ENCODE results near the gene TSC1. TPM values are rescaled to one million over a fixed set of nuclear protein-coding genes. Genes with fewer than 3 reads are reported as not detected.

TSC1 gene
- total RNA-seq, 2 experiments from 2014 or later: 23.9 to 28.6 TPM

GRCh38 chr9:132885720-132886333, 58.6 kb downstream of the TSC1 start:
- Mint-ChIP-seq H3K27me3 (no peaks in the 10 kb centered on the region), H3K4me3 (no peak overlapping the region), H3K36me3 (ENCODE audit: low read depth) (no peaks in the 10 kb centered on the region), H3K27ac (no peak overlapping the region), H3K4me1 (peaks cover 9% of the 10 kb centered on the region), H3K9me3 (ENCODE audit: low read depth) (no peaks in the 10 kb centered on the region)
- DNase-seq (no peak), ATAC-seq (no peak)
- CTCF ChIA-PET: interaction anchor here (0.6 kb wide), 1 partner anchor 16 kb away, joined by 3 read pairs; no protein-coding TSS in a partner anchor
- intact Hi-C loops (cut with DNase I, micrococcal nuclease): no loop called here
- POLR2A ChIA-PET: no interaction called here

GRCh38 chr9:132883349-132884294, 60.8 kb downstream of the TSC1 start:
- CTCF ChIA-PET: no interaction called here
- no peaks in the 10 kb centered on the region for H3K27me3 Mint-ChIP-seq
- ATAC-seq (no peak), DNase-seq (no peak)
- H3K4me1 Mint-ChIP-seq: peaks cover 18% of the 10 kb centered on the region
- H3K4me3 Mint-ChIP-seq: no peak overlapping the region
- intact Hi-C loops (cut with DNase I, micrococcal nuclease): no loop called here
- POLR2A ChIA-PET: no interaction called here
- no peaks in the 10 kb centered on the region for H3K36me3 Mint-ChIP-seq (ENCODE audit: low read depth)
- H3K27ac Mint-ChIP-seq: no peak overlapping the region
- no peaks in the 10 kb centered on the region for H3K9me3 Mint-ChIP-seq (ENCODE audit: low read depth)

GRCh38 chr9:132882616-132883015, 61.8 kb downstream of the TSC1 start:
- Mint-ChIP-seq H3K27me3 (no peaks in the 10 kb centered on the region), H3K4me3 (no peak overlapping the region), H3K36me3 (ENCODE audit: low read depth) (no peaks in the 10 kb centered on the region), H3K4me1 (peaks cover 17% of the 10 kb centered on the region), H3K9me3 (ENCODE audit: low read depth) (no peaks in the 10 kb centered on the region), H3K27ac (peak overlapping the region; percentile 26)
- DNase-seq (no peak), ATAC-seq (no peak)
- intact Hi-C loops (cut with DNase I, micrococcal nuclease): no loop called here
- ChIA-PET POLR2A (no interaction called here), CTCF (no interaction called here)

- Mint-ChIP-seq H3K9me3 (ENCODE audit: low read depth) (no peaks in the 10 kb centered on the region), H3K27ac (no peak overlapping the region), H3K36me3 (ENCODE audit: low read depth) (no peaks in the 10 kb centered on the region), H3K4me1 (peaks cover 17% of the 10 kb centered on the region), H3K4me3 (no peak overlapping the region), H3K27me3 (no peaks in the 10 kb centered on the region)
- no peak for DNase-seq
- CTCF ChIA-PET: interaction anchor here (0.6 kb wide), 1 partner anchor 1260 kb away, joined by 3 read pairs; no protein-coding TSS in a partner anchor
- POLR2A ChIA-PET: no interaction called here
- intact Hi-C loops (cut with DNase I, micrococcal nuclease): no loop called here
- no peak for ATAC-seq
These were observed 62.6 kb downstream of the TSC1 start for GRCh38 chr9:132881826-132882225.

GRCh38 chr9:132880324-132880661, 64.1 kb downstream of the TSC1 start:
- DNase-seq (no peak), ATAC-seq (no peak)
- no peaks in the 10 kb centered on the region for H3K27me3 Mint-ChIP-seq
- peaks cover 17% of the 10 kb centered on the region for H3K4me1 Mint-ChIP-seq
- no peaks in the 10 kb centered on the region for H3K36me3 Mint-ChIP-seq (ENCODE audit: low read depth)
- H3K9me3 Mint-ChIP-seq (ENCODE audit: low read depth): no peaks in the 10 kb centered on the region
- POLR2A ChIA-PET: interaction anchor here (0.6 kb wide), 1 partner anchor 874 kb away, joined by 3 read pairs; no protein-coding TSS in a partner anchor
- intact Hi-C loops (cut with DNase I, micrococcal nuclease): no loop called here
- H3K27ac Mint-ChIP-seq: no peak overlapping the region
- no peak overlapping the region for H3K4me3 Mint-ChIP-seq
- CTCF ChIA-PET: interaction anchor here (0.6 to 1.6 kb wide), 5 partner anchors 10 to 111 kb away, joined by 3 to 6 read pairs (median 3); no protein-coding TSS in a partner anchor

- DNase-seq: no peak
- Mint-ChIP-seq H3K27ac (peak overlapping the region; percentile 13), H3K4me3 (peak overlapping the region; percentile 73), H3K27me3 (no peaks in the 10 kb centered on the region), H3K4me1 (peaks cover 17% of the 10 kb centered on the region), H3K36me3 (ENCODE audit: low read depth) (no peaks in the 10 kb centered on the region), H3K9me3 (ENCODE audit: low read depth) (no peaks in the 10 kb centered on the region)
- intact Hi-C loops (cut with DNase I, micrococcal nuclease): loop anchor here in 1 of 2 experiments (2.0 to 10.0 kb wide), 3 partner anchors 458 to 495 kb away; partner anchors contain the start of genes STKLD1, SURF4, SURF6 and TTF1
- ChIA-PET POLR2A (interaction anchor here (0.6 kb wide), 1 partner anchor 873 kb away, joined by 3 read pairs; no protein-coding TSS in a partner anchor), CTCF (interaction anchor here (0.7 to 1.6 kb wide), 5 partner anchors 22 to 110 kb away, joined by 3 to 9 read pairs (median 4); no protein-coding TSS in a partner anchor)
- no peak for ATAC-seq
These were observed 64.7 kb downstream of the TSC1 start for GRCh38 chr9:132879457-132880323.

GRCh38 chr9:132878695-132879456, 65.5 kb downstream of the TSC1 start, which contains the start of gene SPACA9:
Gene SPACA9 (plus strand): TSS chr9:132878898. CDS start chr9:132883948, 5,050 bp downstream.
- Mint-ChIP-seq H3K27ac (peak within 1 kb of the TSS; percentile 13), H3K4me3 (peak within 1 kb of the TSS; percentile 73), H3K9me3 (ENCODE audit: low read depth) (no peaks in the 10 kb centered on the region), H3K4me1 (peaks cover 17% of the 10 kb centered on the region), H3K36me3 (ENCODE audit: low read depth) (no peaks in the 10 kb centered on the region), H3K27me3 (no peaks in the 10 kb centered on the region)
- ChIA-PET POLR2A (no interaction called here), CTCF (interaction anchor here (1.3 kb wide), 1 partner anchor 23 kb away, joined by 9 read pairs; no protein-coding TSS in a partner anchor)
- ATAC-seq (peak; percentile 45), DNase-seq (peak; percentile 61)
- intact Hi-C loops (cut with DNase I, micrococcal nuclease): loop anchor here in 1 of 2 experiments (1.0 to 10.0 kb wide), 8 partner anchors 23 to 800 kb away; partner anchors contain the start of genes GTF3C4, MED27, STKLD1 and SURF4

- Mint-ChIP-seq H3K27ac (peak within 1 kb of the TSS; percentile 13), H3K27me3 (no peaks in the 10 kb centered on the region), H3K36me3 (ENCODE audit: low read depth) (no peaks in the 10 kb centered on the region), H3K4me3 (peak within 1 kb of the TSS; percentile 73), H3K9me3 (ENCODE audit: low read depth) (no peaks in the 10 kb centered on the region), H3K4me1 (peaks cover 21% of the 10 kb centered on the region)
- ChIA-PET CTCF (interaction anchor here (0.7 to 1.3 kb wide), 3 partner anchors 24 to 27 kb away, joined by 3 to 9 read pairs (median 3); no protein-coding TSS in a partner anchor), POLR2A (no interaction called here)
- intact Hi-C loops (cut with DNase I, micrococcal nuclease): loop anchor here in 1 of 2 experiments (1.0 to 10.0 kb wide), 8 partner anchors 24 to 799 kb away; partner anchors contain the start of genes GTF3C4, MED27, STKLD1 and SURF4
- peak; percentile 76 for ATAC-seq
- peak; percentile 86 for DNase-seq
These were observed 66.4 kb downstream of the TSC1 start, which contains the start of gene AK8 for GRCh38 chr9:132877824-132878694. Gene AK8 (minus strand): TSS chr9:132878284. CDS start chr9:132878255, 29 bp downstream.

GRCh38 chr9:132877458-132877823, 67.0 kb downstream of the TSC1 start:
- Mint-ChIP-seq H3K36me3 (ENCODE audit: low read depth) (no peaks in the 10 kb centered on the region), H3K4me3 (peak overlapping the region; percentile 73)
- intact Hi-C loops (cut with DNase I, micrococcal nuclease): loop anchor here in 1 of 2 experiments (5.0 to 10.0 kb wide), 2 partner anchors 460 to 497 kb away; partner anchors contain the start of genes STKLD1, SURF4 and SURF6

More at GRCh38 chr9:132877458-132877823, 67.0 kb downstream of the TSC1 start:
- no peak for DNase-seq
- Mint-ChIP-seq H3K9me3 (ENCODE audit: low read depth) (no peaks in the 10 kb centered on the region), H3K27ac (no peak overlapping the region), H3K4me1 (peaks cover 16% of the 10 kb centered on the region), H3K27me3 (no peaks in the 10 kb centered on the region)
- POLR2A ChIA-PET: no interaction called here
- no peak for ATAC-seq
- CTCF ChIA-PET: interaction anchor here (0.7 to 1.0 kb wide), 2 partner anchors 25 to 27 kb away, joined by 3 read pairs; no protein-coding TSS in a partner anchor

Data from activated CD4-positive, alpha-beta T cell treated with anti-CD3 and anti-CD28 coated beads for 36 hours (primary cell).